DOHH2 (cell line): Measurements from ENCODE around the gene AGBL4.

Source experiments
- H3F3A ChIP-seq: fragments of 200-600 bp; sonication (generic), shearing (Covaris generic); 2 replicates; pipeline ENCODE4 v1.6.0; 2016; ENCODE audit warnings: antibody characterized with exemption, mild to moderate bottlenecking; ENCODE audit not compliant: control insufficient read depth, insufficient read depth
- H3K27ac ChIP-seq: fragments of 200-600 bp; sonication (generic); 2 replicates; pipeline ENCODE4 v1.5.1; 2014; ENCODE audit warnings: low read depth, mild to moderate bottlenecking, low read length, moderate library complexity
- H3K27me3 ChIP-seq: fragments of 200-600 bp; sonication (generic); 2 replicates; pipeline ENCODE4 v1.6.1; 2014; ENCODE audit warnings: mild to moderate bottlenecking, low read length, mixed read lengths; ENCODE audit not compliant: control insufficient read depth
- H3K36me3 ChIP-seq: fragments of 200-600 bp; sonication (generic); 2 replicates; pipeline ENCODE4 v1.6.1; 2014; ENCODE audit warnings: mild to moderate bottlenecking, low read length, moderate library complexity, mixed read lengths; ENCODE audit not compliant: control insufficient read depth
- H3K4me1 ChIP-seq: fragments of 200-600 bp; sonication (generic); 2 replicates; pipeline ENCODE4 v1.6.1; 2014; ENCODE audit warnings: mild to moderate bottlenecking, low read length, mixed read lengths; ENCODE audit not compliant: control insufficient read depth
- H3K4me2 ChIP-seq: fragments of 200-600 bp; sonication (generic); 2 replicates; pipeline ENCODE4 v1.6.0; 2014; ENCODE audit warnings: mild to moderate bottlenecking, low read length, moderate library complexity
- H3K4me3 ChIP-seq: fragments of 200-600 bp; sonication (generic); 2 replicates; pipeline ENCODE4 v1.5.1; 2014; ENCODE audit warnings: mild to moderate bottlenecking, low read length, mixed read lengths
- H3K79me2 ChIP-seq: fragments of 200-600 bp; sonication (generic); 2 replicates; pipeline ENCODE4 v1.6.1; 2014; ENCODE audit warnings: mild to moderate bottlenecking, low read length, mixed read lengths; ENCODE audit not compliant: control insufficient read depth
- H3K9me2 ChIP-seq: fragments of 200-600 bp; sonication (generic); replicated peaks from 2 replicates; pipeline ENCODE4 v1.6.1; 2014; ENCODE audit warnings: mild to moderate bottlenecking, low read length, mixed read lengths; ENCODE audit not compliant: control insufficient read depth
- H3K9me3 ChIP-seq: fragments of 200-600 bp; sonication (generic); 2 replicates; pipeline ENCODE4 v1.6.1; 2014; ENCODE audit warnings: antibody characterized with exemption, low read length, mixed read lengths; ENCODE audit not compliant: control insufficient read depth, insufficient read depth
- H4K20me1 ChIP-seq: fragments of 200-600 bp; sonication (generic); 2 replicates; pipeline ENCODE4 v1.6.0; 2014; ENCODE audit warnings: low read depth, mild to moderate bottlenecking, antibody characterized with exemption, low read length, moderate library complexity; ENCODE audit not compliant: control insufficient read depth, insufficient read depth
- CTCF ChIP-seq: fragments of 200-600 bp; sonication (generic); IDR thresholded peaks from one replicate; pipeline ENCODE4 v1.5.1; 2014; ENCODE audit warnings: antibody characterized with exemption, mild to moderate bottlenecking, low read depth, low read length; ENCODE audit not compliant: poor library complexity, severe bottlenecking
- EZH2phosphoT487 ChIP-seq: fragments of 200-600 bp; sonication (generic); IDR thresholded peaks from 2 replicates; pipeline ENCODE4 v1.6.1; 2017; ENCODE audit warnings: borderline replicate concordance, mild to moderate bottlenecking, antibody characterized with exemption, low read length, moderate library complexity, mixed read lengths

The AGBL4 gene

DNA sequence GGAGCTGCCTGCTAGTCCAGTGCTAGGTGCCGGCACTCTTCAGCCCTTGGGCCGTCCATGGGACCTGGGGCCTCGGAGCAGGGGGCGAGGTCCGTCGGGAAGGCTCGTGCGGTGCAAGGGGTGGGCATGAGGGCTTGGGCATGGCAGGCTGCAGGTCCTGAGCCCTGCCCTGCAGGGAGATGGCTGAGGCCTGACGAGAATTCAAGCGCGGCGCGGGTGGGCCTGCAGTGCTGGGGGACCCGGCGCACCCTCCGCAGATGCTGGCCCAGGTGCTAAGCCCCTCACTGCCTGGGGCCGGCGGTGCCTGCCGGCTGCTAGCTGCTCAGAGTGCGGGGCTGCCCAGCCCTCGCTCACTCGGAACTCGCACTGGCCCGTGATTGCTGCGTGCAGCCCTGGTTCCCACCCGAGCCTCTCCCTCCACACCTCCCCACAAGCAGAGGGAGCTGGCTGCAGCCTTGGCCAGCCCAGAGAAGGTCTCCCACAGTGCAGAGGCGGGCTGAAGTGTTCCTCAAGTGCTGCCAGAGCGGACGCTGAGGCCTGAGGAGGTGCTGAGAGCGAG is 467.0 kb downstream of the AGBL4 start:
- TF ChIP-seq EZH2phosphoT487 (no peak), CTCF (no peak)
- H3F3A ChIP-seq = no peaks in the 10 kb centered on the region
- H3K4me2 ChIP-seq = no peak overlapping the region
- H3K27ac ChIP-seq = no peak overlapping the region
- no peaks in the 10 kb centered on the region for H3K79me2 ChIP-seq
- no peaks in the 10 kb centered on the region for H3K9me2 ChIP-seq
- no peaks in the 10 kb centered on the region for H3K4me1 ChIP-seq
- no peaks in the 10 kb centered on the region for H4K20me1 ChIP-seq
- H3K9me3 ChIP-seq = no peaks in the 10 kb centered on the region
- H3K27me3 ChIP-seq = no peaks in the 10 kb centered on the region
- H3K36me3 ChIP-seq = no peaks in the 10 kb centered on the region
- no peak overlapping the region for H3K4me3 ChIP-seq

DNA sequence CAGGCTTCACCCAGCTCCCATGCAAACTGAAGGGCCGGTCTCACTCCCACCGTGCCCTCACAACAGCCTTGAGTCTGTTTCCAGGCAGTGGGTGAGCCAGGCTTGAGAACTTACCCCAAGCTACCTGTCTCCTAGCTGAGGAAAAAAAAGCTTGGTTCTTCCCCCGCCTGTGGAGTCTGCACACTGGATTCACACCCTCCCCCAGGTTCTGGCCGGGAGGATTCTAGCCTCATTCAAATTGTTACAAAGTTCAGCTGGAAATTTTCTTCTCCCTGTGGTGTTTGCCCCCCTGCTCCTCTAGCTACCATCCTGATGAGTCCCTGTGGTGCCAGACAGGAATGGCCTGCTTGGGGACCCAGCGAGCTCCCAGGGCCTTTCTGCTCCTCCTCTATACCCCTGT is 471.7 kb downstream of the AGBL4 start:
- no peak for TF ChIP-seq CTCF
- no peak for TF ChIP-seq EZH2phosphoT487
- Histone ChIP-seq H3K4me3 (no peak overlapping the region), H3F3A (no peaks in the 10 kb centered on the region), H3K36me3 (no peaks in the 10 kb centered on the region), H3K4me1 (no peaks in the 10 kb centered on the region), H3K79me2 (no peaks in the 10 kb centered on the region), H3K9me2 (no peaks in the 10 kb centered on the region), H3K4me2 (no peak overlapping the region), H3K9me3 (no peaks in the 10 kb centered on the region), H3K27me3 (no peaks in the 10 kb centered on the region), H4K20me1 (no peaks in the 10 kb centered on the region), H3K27ac (no peak overlapping the region)

DNA sequence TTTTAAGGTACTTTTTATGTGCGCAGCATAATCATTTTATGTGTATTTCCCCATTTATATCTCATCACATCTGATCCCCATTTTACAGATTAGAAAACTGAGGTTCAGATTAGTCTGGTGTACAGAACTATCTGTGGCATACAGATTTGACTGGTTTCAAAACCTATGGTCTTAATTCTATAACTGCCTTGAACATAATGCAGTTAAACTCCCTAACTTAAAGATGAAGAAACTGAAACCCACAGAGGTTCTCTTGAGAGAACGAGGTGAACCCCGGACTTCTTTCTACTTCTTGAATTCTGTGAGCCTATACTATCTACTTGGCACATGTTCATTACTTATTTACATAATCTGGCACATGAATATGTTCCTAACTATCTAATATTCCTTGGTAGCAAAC is 479.1 kb downstream of the AGBL4 start:
- Histone ChIP-seq H3K27ac (no peak overlapping the region), H3F3A (no peaks in the 10 kb centered on the region), H3K9me2 (no peaks in the 10 kb centered on the region), H3K79me2 (no peaks in the 10 kb centered on the region), H3K4me3 (no peak overlapping the region), H3K4me2 (no peak overlapping the region), H3K27me3 (no peaks in the 10 kb centered on the region), H3K4me1 (no peaks in the 10 kb centered on the region), H3K9me3 (no peaks in the 10 kb centered on the region), H3K36me3 (no peaks in the 10 kb centered on the region), H4K20me1 (no peaks in the 10 kb centered on the region)
- TF ChIP-seq CTCF = no peak
- TF ChIP-seq EZH2phosphoT487 = no peak
